Measurements from ENCODE around the gene IGSF11.

IGSF11 gene

GRCh38 chr3:118951089-118951488 is 83.6 kb downstream of the IGSF11 start:
- TF ChIP-seq CTCF (IDR thresholded peaks at IDR 0.05; ENCODE audit: unreplicated experiment in 3 of 3): no peak
- Mint-ChIP-seq H3K9me3 (peaks cover 16% of the 10 kb centered on the region), H3K27ac (no peak overlapping the region), H3K4me1 (no peaks in the 10 kb centered on the region), H3K4me3 (no peak overlapping the region), H3K27me3 (ENCODE audit: low read depth) (no peaks in the 10 kb centered on the region), H3K36me3 (ENCODE audit: low read depth) (no peaks in the 10 kb centered on the region)

GRCh38 chr3:118949113-118949760 is 85.4 kb downstream of the IGSF11 start:
- Mint-ChIP-seq H3K27ac (no peak overlapping the region), H3K27me3 (ENCODE audit: low read depth) (no peaks in the 10 kb centered on the region), H3K4me1 (no peaks in the 10 kb centered on the region), H3K4me3 (no peak overlapping the region), H3K36me3 (ENCODE audit: low read depth) (no peaks in the 10 kb centered on the region), H3K9me3 (peaks cover 8% of the 10 kb centered on the region)
- TF ChIP-seq CTCF (IDR thresholded peaks at IDR 0.05; ENCODE audit: unreplicated experiment in 3 of 3): no peak

GRCh38 chr3:118948146-118948545 is 86.5 kb downstream of the IGSF11 start:
- Mint-ChIP-seq H3K27me3 (ENCODE audit: low read depth) (no peaks in the 10 kb centered on the region), H3K36me3 (ENCODE audit: low read depth) (no peaks in the 10 kb centered on the region), H3K9me3 (no peaks in the 10 kb centered on the region), H3K4me1 (peaks cover 5% of the 10 kb centered on the region), H3K27ac (no peak overlapping the region), H3K4me3 (no peak overlapping the region)
- TF ChIP-seq CTCF (IDR thresholded peaks at IDR 0.05; ENCODE audit: unreplicated experiment in 3 of 3): no peak

- no peak overlapping the region for H3K4me3 Mint-ChIP-seq
- no peaks in the 10 kb centered on the region for H3K9me3 Mint-ChIP-seq
- no peaks in the 10 kb centered on the region for H3K27me3 Mint-ChIP-seq (ENCODE audit: low read depth)
- no peak overlapping the region for H3K27ac Mint-ChIP-seq
- TF ChIP-seq CTCF (IDR thresholded peaks at IDR 0.05; ENCODE audit: unreplicated experiment in 3 of 3): no peak
- H3K36me3 Mint-ChIP-seq (ENCODE audit: low read depth): no peaks in the 10 kb centered on the region
- H3K4me1 Mint-ChIP-seq: peaks cover 5% of the 10 kb centered on the region
Observed at GRCh38 chr3:118946449-118946848, 88.2 kb downstream of the IGSF11 start.

GRCh38 chr3:118945834-118946233 is 88.8 kb downstream of the IGSF11 start:
- no peak for TF ChIP-seq CTCF (IDR thresholded peaks at IDR 0.05; ENCODE audit: unreplicated experiment in 3 of 3)
- H3K27me3 Mint-ChIP-seq (ENCODE audit: low read depth): no peaks in the 10 kb centered on the region
- H3K4me3 Mint-ChIP-seq: no peak overlapping the region
- no peak overlapping the region for H3K27ac Mint-ChIP-seq
- H3K36me3 Mint-ChIP-seq (ENCODE audit: low read depth): no peaks in the 10 kb centered on the region
- no peaks in the 10 kb centered on the region for H3K9me3 Mint-ChIP-seq
- peaks cover 5% of the 10 kb centered on the region for H3K4me1 Mint-ChIP-seq

GRCh38 chr3:118943597-118943996 is 91.0 kb downstream of the IGSF11 start:
- TF ChIP-seq CTCF (IDR thresholded peaks at IDR 0.05; ENCODE audit: unreplicated experiment in 3 of 3): no peak
- H3K27ac Mint-ChIP-seq: no peak overlapping the region
- H3K9me3 Mint-ChIP-seq: peaks cover 5% of the 10 kb centered on the region
- H3K36me3 Mint-ChIP-seq (ENCODE audit: low read depth): no peaks in the 10 kb centered on the region
- peaks cover 5% of the 10 kb centered on the region for H3K4me1 Mint-ChIP-seq
- H3K27me3 Mint-ChIP-seq (ENCODE audit: low read depth): no peaks in the 10 kb centered on the region
- no peak overlapping the region for H3K4me3 Mint-ChIP-seq
